ENCODE results near the gene TSTD2. TPM values are rescaled to one million over a fixed set of nuclear protein-coding genes. Genes with fewer than 3 reads are reported as not detected.

The TSTD2 gene
- total RNA-seq, 1 experiment from 2014 or later: 29.2 TPM

GRCh38 chr9:97665742-97666141 lies 32.6 kb upstream of the TSTD2 start:
- H3K9me2 ChIP-seq (replicated peaks; ENCODE audit: insufficient read depth, low read length): no peaks in the 10 kb centered on the region
- no peaks in the 10 kb centered on the region for H4K20me1 ChIP-seq (ENCODE audit: insufficient read depth, low read depth, low read length)
- H2AFZ ChIP-seq (ENCODE audit: low read length): no peak overlapping the region
- H3K27ac ChIP-seq (ENCODE audit: low read length): no peak overlapping the region
- H3K4me1 ChIP-seq (ENCODE audit: low read length): no peaks in the 10 kb centered on the region
- H3K9me3 ChIP-seq (ENCODE audit: low read length): no peaks in the 10 kb centered on the region
- no peaks in the 10 kb centered on the region for H3K27me3 ChIP-seq (ENCODE audit: low read length)
- H3K79me2 ChIP-seq (ENCODE audit: low read length): peaks cover 23% of the 10 kb centered on the region; the same call in 1 of the 2 replicates
- H3K4me2 ChIP-seq (ENCODE audit: low read depth, low read length, poor library complexity, severe bottlenecking): no peak overlapping the region
- H3K9ac ChIP-seq (ENCODE audit: low read length): no peak overlapping the region
- DNase-seq: no peak
- H3K36me3 ChIP-seq (ENCODE audit: insufficient read depth, low read length): peaks cover 95% of the 10 kb centered on the region
- no peak overlapping the region for H3K4me3 ChIP-seq (ENCODE audit: low read length)

- no peak overlapping the region for H3K4me2 ChIP-seq (ENCODE audit: low read depth, low read length, poor library complexity, severe bottlenecking)
- peaks cover 26% of the 10 kb centered on the region for H3K79me2 ChIP-seq (ENCODE audit: low read length)
- H3K36me3 ChIP-seq (ENCODE audit: insufficient read depth, low read length): peaks cover 85% of the 10 kb centered on the region
- no peaks in the 10 kb centered on the region for H3K9me2 ChIP-seq (replicated peaks; ENCODE audit: insufficient read depth, low read length)
- no peaks in the 10 kb centered on the region for H3K9me3 ChIP-seq (ENCODE audit: low read length)
- no peaks in the 10 kb centered on the region for H3K27me3 ChIP-seq (ENCODE audit: low read length)
- DNase-seq: no peak
- no peak overlapping the region for H3K4me3 ChIP-seq (ENCODE audit: low read length)
- no peak overlapping the region for H3K27ac ChIP-seq (ENCODE audit: low read length)
- H4K20me1 ChIP-seq (ENCODE audit: insufficient read depth, low read depth, low read length): no peaks in the 10 kb centered on the region
- H2AFZ ChIP-seq (ENCODE audit: low read length): no peak overlapping the region
- H3K9ac ChIP-seq (ENCODE audit: low read length): no peak overlapping the region
- no peaks in the 10 kb centered on the region for H3K4me1 ChIP-seq (ENCODE audit: low read length)
These were observed 27.7 kb upstream of the TSTD2 start for GRCh38 chr9:97660847-97661246.

- H3K79me2 ChIP-seq (ENCODE audit: low read length): peaks cover 28% of the 10 kb centered on the region
- peaks cover 86% of the 10 kb centered on the region for H3K36me3 ChIP-seq (ENCODE audit: insufficient read depth, low read length)
- DNase-seq: no peak
- no peak overlapping the region for H3K4me3 ChIP-seq (ENCODE audit: low read length)
- H3K4me2 ChIP-seq (ENCODE audit: low read depth, low read length, poor library complexity, severe bottlenecking): no peak overlapping the region
- no peak overlapping the region for H2AFZ ChIP-seq (ENCODE audit: low read length)
- no peaks in the 10 kb centered on the region for H3K27me3 ChIP-seq (ENCODE audit: low read length)
- H3K27ac ChIP-seq (ENCODE audit: low read length): no peak overlapping the region
- H3K9ac ChIP-seq (ENCODE audit: low read length): no peak overlapping the region
- no peaks in the 10 kb centered on the region for H3K9me3 ChIP-seq (ENCODE audit: low read length)
- no peaks in the 10 kb centered on the region for H4K20me1 ChIP-seq (ENCODE audit: insufficient read depth, low read depth, low read length)
- no peaks in the 10 kb centered on the region for H3K9me2 ChIP-seq (replicated peaks; ENCODE audit: insufficient read depth, low read length)
- H3K4me1 ChIP-seq (ENCODE audit: low read length): no peaks in the 10 kb centered on the region
These were observed 27.2 kb upstream of the TSTD2 start for GRCh38 chr9:97660340-97660739.

GRCh38 chr9:97659771-97660170 lies 26.6 kb upstream of the TSTD2 start:
- Histone ChIP-seq H3K9me2 (replicated peaks; ENCODE audit: insufficient read depth, low read length) (no peaks in the 10 kb centered on the region), H3K4me1 (ENCODE audit: low read length) (no peaks in the 10 kb centered on the region), H3K27me3 (ENCODE audit: low read length) (no peaks in the 10 kb centered on the region), H3K9ac (ENCODE audit: low read length) (no peak overlapping the region), H4K20me1 (ENCODE audit: insufficient read depth, low read depth, low read length) (no peaks in the 10 kb centered on the region), H3K36me3 (ENCODE audit: insufficient read depth, low read length) (peaks cover 86% of the 10 kb centered on the region), H3K9me3 (ENCODE audit: low read length) (no peaks in the 10 kb centered on the region), H3K4me2 (ENCODE audit: low read depth, low read length, poor library complexity, severe bottlenecking) (no peak overlapping the region), H3K4me3 (ENCODE audit: low read length) (no peak overlapping the region), H2AFZ (ENCODE audit: low read length) (no peak overlapping the region), H3K79me2 (ENCODE audit: low read length) (peaks cover 30% of the 10 kb centered on the region), H3K27ac (ENCODE audit: low read length) (no peak overlapping the region)
- no peak for DNase-seq

- H3K9me3 ChIP-seq (ENCODE audit: low read length): no peaks in the 10 kb centered on the region
- no peaks in the 10 kb centered on the region for H3K9me2 ChIP-seq (replicated peaks; ENCODE audit: insufficient read depth, low read length)
- H4K20me1 ChIP-seq (ENCODE audit: insufficient read depth, low read depth, low read length): no peaks in the 10 kb centered on the region
- no peak overlapping the region for H3K4me3 ChIP-seq (ENCODE audit: low read length)
- no peak overlapping the region for H2AFZ ChIP-seq (ENCODE audit: low read length)
- no peak overlapping the region for H3K27ac ChIP-seq (ENCODE audit: low read length)
- peaks cover 86% of the 10 kb centered on the region for H3K36me3 ChIP-seq (ENCODE audit: insufficient read depth, low read length)
- no peak for DNase-seq
- H3K4me1 ChIP-seq (ENCODE audit: low read length): no peaks in the 10 kb centered on the region
- H3K4me2 ChIP-seq (ENCODE audit: low read depth, low read length, poor library complexity, severe bottlenecking): no peak overlapping the region
- no peak overlapping the region for H3K9ac ChIP-seq (ENCODE audit: low read length)
- H3K27me3 ChIP-seq (ENCODE audit: low read length): no peaks in the 10 kb centered on the region
- peaks cover 32% of the 10 kb centered on the region for H3K79me2 ChIP-seq (ENCODE audit: low read length)
These were observed 25.5 kb upstream of the TSTD2 start for GRCh38 chr9:97658707-97659106.

- Histone ChIP-seq H3K27me3 (ENCODE audit: low read length) (no peaks in the 10 kb centered on the region), H3K4me3 (ENCODE audit: low read length) (no peak overlapping the region), H3K36me3 (ENCODE audit: insufficient read depth, low read length) (peaks cover 83% of the 10 kb centered on the region), H3K9me3 (ENCODE audit: low read length) (no peaks in the 10 kb centered on the region), H3K27ac (ENCODE audit: low read length) (no peak overlapping the region), H3K79me2 (ENCODE audit: low read length) (peaks cover 58% of the 10 kb centered on the region), H3K4me1 (ENCODE audit: low read length) (no peaks in the 10 kb centered on the region), H3K9me2 (replicated peaks; ENCODE audit: insufficient read depth, low read length) (no peaks in the 10 kb centered on the region), H3K4me2 (ENCODE audit: low read depth, low read length, poor library complexity, severe bottlenecking) (no peak overlapping the region), H4K20me1 (ENCODE audit: insufficient read depth, low read depth, low read length) (no peaks in the 10 kb centered on the region), H3K9ac (ENCODE audit: low read length) (no peak overlapping the region), H2AFZ (ENCODE audit: low read length) (no peak overlapping the region)
- DNase-seq: no peak
These were observed 18.5 kb upstream of the TSTD2 start for GRCh38 chr9:97651646-97652045.

- Histone ChIP-seq H3K4me3 (ENCODE audit: low read length) (no peak overlapping the region), H3K9me3 (ENCODE audit: low read length) (no peaks in the 10 kb centered on the region), H3K9me2 (replicated peaks; ENCODE audit: insufficient read depth, low read length) (no peaks in the 10 kb centered on the region), H3K36me3 (ENCODE audit: insufficient read depth, low read length) (peaks cover 76% of the 10 kb centered on the region), H3K4me1 (ENCODE audit: low read length) (peaks cover 13% of the 10 kb centered on the region), H2AFZ (ENCODE audit: low read length) (no peak overlapping the region), H3K27ac (ENCODE audit: low read length) (no peak overlapping the region), H4K20me1 (ENCODE audit: insufficient read depth, low read depth, low read length) (no peaks in the 10 kb centered on the region), H3K9ac (ENCODE audit: low read length) (no peak overlapping the region), H3K4me2 (ENCODE audit: low read depth, low read length, poor library complexity, severe bottlenecking) (no peak overlapping the region), H3K79me2 (ENCODE audit: low read length) (peaks cover 77% of the 10 kb centered on the region), H3K27me3 (ENCODE audit: low read length) (no peaks in the 10 kb centered on the region)
- no peak for DNase-seq
These were observed 14.8 kb upstream of the TSTD2 start for GRCh38 chr9:97647996-97648395.

- peaks cover 14% of the 10 kb centered on the region for H3K4me1 ChIP-seq (ENCODE audit: low read length)
These were observed 12.6 kb upstream of the TSTD2 start for GRCh38 chr9:97645720-97646119.

GRCh38 chr9:97640325-97640724 lies 7.2 kb upstream of the TSTD2 start:
- Histone ChIP-seq H3K79me2 (ENCODE audit: low read length) (peaks cover 96% of the 10 kb centered on the region), H3K9me2 (replicated peaks; ENCODE audit: insufficient read depth, low read length) (no peaks in the 10 kb centered on the region), H3K9me3 (ENCODE audit: low read length) (no peaks in the 10 kb centered on the region), H2AFZ (ENCODE audit: low read length) (no peak overlapping the region), H3K4me2 (ENCODE audit: low read depth, low read length, poor library complexity, severe bottlenecking) (no peak overlapping the region), H4K20me1 (ENCODE audit: insufficient read depth, low read depth, low read length) (peaks cover 26% of the 10 kb centered on the region), H3K9ac (ENCODE audit: low read length) (no peak overlapping the region), H3K4me3 (ENCODE audit: low read length) (no peak overlapping the region), H3K4me1 (ENCODE audit: low read length) (peaks cover 59% of the 10 kb centered on the region), H3K27me3 (ENCODE audit: low read length) (no peaks in the 10 kb centered on the region), H3K36me3 (ENCODE audit: insufficient read depth, low read length) (peaks cover 54% of the 10 kb centered on the region; the same call in 1 of the 2 replicates), H3K27ac (ENCODE audit: low read length) (no peak overlapping the region)
- no peak for DNase-seq

More at GRCh38 chr9:97645720-97646119, 12.6 kb upstream of the TSTD2 start:
- no peaks in the 10 kb centered on the region for H4K20me1 ChIP-seq (ENCODE audit: insufficient read depth, low read depth, low read length)
- H3K27me3 ChIP-seq (ENCODE audit: low read length): no peaks in the 10 kb centered on the region
- H2AFZ ChIP-seq (ENCODE audit: low read length): no peak overlapping the region
- no peak overlapping the region for H3K27ac ChIP-seq (ENCODE audit: low read length)
- no peaks in the 10 kb centered on the region for H3K9me2 ChIP-seq (replicated peaks; ENCODE audit: insufficient read depth, low read length)
- peaks cover 84% of the 10 kb centered on the region for H3K79me2 ChIP-seq (ENCODE audit: low read length)
- H3K9me3 ChIP-seq (ENCODE audit: low read length): no peaks in the 10 kb centered on the region
- H3K9ac ChIP-seq (ENCODE audit: low read length): no peak overlapping the region
- no peak overlapping the region for H3K4me2 ChIP-seq (ENCODE audit: low read depth, low read length, poor library complexity, severe bottlenecking)
- H3K4me3 ChIP-seq (ENCODE audit: low read length): no peak overlapping the region
- DNase-seq: no peak
- H3K36me3 ChIP-seq (ENCODE audit: insufficient read depth, low read length): peaks cover 73% of the 10 kb centered on the region
